K562 (cell line): ENCODE data around the gene PROP1. TPM values are rescaled to one million over a fixed set of nuclear protein-coding genes. Genes with fewer than 3 reads are reported as not detected.

ENCODE experiments used
- ATAC-seq: fragments of 200-7000 bp; cut with Tn5 transposase; 3 replicates; pipeline ENCODE4 v1.9.1; 2020; ENCODE audit warnings: moderate library complexity
- BruUV-seq: library from RNA; stranded (reverse); fragments of 400-500 nt; replicated peaks from 2 replicates; lab custom pipeline; 2021; lab: Mats Ljungman, UMichigan
- CTCF ChIA-PET: fragments of 300-600 bp; formaldehyde crosslinking; extraction: SDS; loops from one replicate; lab custom pipeline; 2021; ENCODE audit warnings: low intra/inter-chr PET ratio; lab: Yijun Ruan, JAX
- POLR2A ChIA-PET: fragments of 300-600, 350-650 bp; sonication (Branson Sonifier 250); formaldehyde crosslinking; extraction: SDS; loops from one replicate; lab custom pipeline; 2021; ENCODE audit warnings: antibody characterized with exemption, inconsistent platforms; lab: Yijun Ruan, JAX
- DNase-seq, 4 experiments: peaks; one replicate each; pipeline versions ENCODE4 v3.0.0 to v3.0.0-alpha.2; 2011 to 2018; ENCODE audit warnings: low spot score in 3 of 4, mixed read lengths in 3 of 4; ENCODE audit errors: extremely low read depth in 1 of 4
- FAIRE-seq: peaks from 2 replicates; lab custom pipeline; 2011; peaks lifted over from hg19 to GRCh38; lab: Jason Lieb, UNC
- H2AFZ ChIP-seq: 2 replicates; pipeline ENCODE4 v1.6.0; 2011; ENCODE audit warnings: low read depth, low read length, control low read depth, inconsistent platforms
- H3K27ac ChIP-seq: fragments of 200-600 bp; 3 replicates; pipeline ENCODE4 v1.8.0; 2011; ENCODE audit warnings: low read depth, mild to moderate bottlenecking, control low read depth, inconsistent platforms, low read length, moderate library complexity, mixed read lengths; ENCODE audit errors: extremely low read depth
- H3K27me3 ChIP-seq, 2 experiments: fragments of 300-600 bp in 1 of 2; 2 replicates in 1 of 2; 3 replicates in 1 of 2; pipeline versions ENCODE4 v1.6.0 to v1.8.0; 2011; ENCODE audit warnings: inconsistent platforms in 2 of 2, low read length in 2 of 2, mild to moderate bottlenecking in 1 of 2, mixed read lengths in 1 of 2, moderate library complexity in 1 of 2; ENCODE audit not compliant: control insufficient read depth in 2 of 2, insufficient read depth in 2 of 2
- H3K36me3 ChIP-seq: fragments of 300-600 bp; 3 replicates; pipeline ENCODE4 v1.8.0; 2011; ENCODE audit warnings: mild to moderate bottlenecking, low read length, inconsistent platforms; ENCODE audit not compliant: control insufficient read depth, insufficient read depth
- H3K4me1 ChIP-seq, 2 experiments: fragments of 200-600 bp in 1 of 2; replicated peaks in 1 of 2; 2 replicates in 1 of 2; 3 replicates in 1 of 2; pipeline versions ENCODE4 v1.5.1 to v1.8.0; 2011; ENCODE audit warnings: inconsistent platforms in 2 of 2, low read length in 2 of 2, mild to moderate bottlenecking in 1 of 2, mixed read lengths in 1 of 2, moderate library complexity in 1 of 2; ENCODE audit not compliant: control insufficient read depth in 2 of 2, insufficient read depth in 2 of 2
- H3K4me2 ChIP-seq: 2 replicates; pipeline ENCODE4 v1.6.1; 2011; ENCODE audit warnings: low read length, control low read depth, inconsistent platforms, mixed read lengths; ENCODE audit not compliant: insufficient read depth
- H3K4me3 ChIP-seq: fragments of 200-600 bp; sonication (generic), shearing (Covaris generic); 2 replicates; pipeline ENCODE4 v1.5.1; 2016; ENCODE audit warnings: control low read depth, inconsistent platforms
- H3K79me2 ChIP-seq: fragments of 200-600 bp; 3 replicates; pipeline ENCODE4 v1.8.0; 2011; ENCODE audit warnings: low read length, inconsistent platforms; ENCODE audit not compliant: control insufficient read depth, insufficient read depth
- H3K9ac ChIP-seq, 2 experiments: 2 replicates each; pipeline versions ENCODE4 v1.6.0 to v1.6.1; 2011; ENCODE audit warnings: low read depth in 2 of 2, low read length in 2 of 2, control low read depth in 1 of 2, inconsistent platforms in 1 of 2, mild to moderate bottlenecking in 1 of 2, mixed read lengths in 1 of 2; ENCODE audit not compliant: insufficient read depth in 1 of 2
- H3K9me1 ChIP-seq: one replicate; pipeline ENCODE4 v1.6.0; 2011; ENCODE audit warnings: inconsistent platforms, mild to moderate bottlenecking, low read length, moderate library complexity; ENCODE audit not compliant: control insufficient read depth, insufficient read depth
- H3K9me3 ChIP-seq: replicated peaks from 2 replicates; pipeline ENCODE4 v1.5.1; 2011; ENCODE audit warnings: low read depth, low read length, inconsistent platforms; ENCODE audit not compliant: control insufficient read depth, insufficient read depth
- H4K20me1 ChIP-seq: replicated peaks from 2 replicates; pipeline ENCODE4 v1.6.1; 2011; ENCODE audit warnings: low read length, inconsistent platforms, mixed read lengths; ENCODE audit not compliant: control insufficient read depth, insufficient read depth
- FOXM1 ChIP-seq, 2 experiments: fragments of 450-650 bp in 1 of 2; sonication (generic) in 1 of 2; formaldehyde crosslinking in 1 of 2; IDR thresholded peaks; 2 replicates each; pipeline versions ENCODE4 v1.6.1 to v1.9.0; 2017 to 2022; ENCODE audit warnings: low read depth in 2 of 2, mild to moderate bottlenecking in 2 of 2, missing genetic modification reagents in 1 of 2, moderate library complexity in 1 of 2
- KDM2B ChIP-seq: fragments of 250-450 bp; sonication (Bioruptor Pico); IDR thresholded peaks from 2 replicates; pipeline ENCODE4 v1.8.0; 2021; ENCODE audit warnings: mild to moderate bottlenecking, moderate library complexity
- KHSRP ChIP-seq: fragments of 450-650 bp; IDR thresholded peaks from 2 replicates; pipeline ENCODE4 v1.6.1; 2017
- NCOA6 ChIP-seq: fragments of 450-650 bp; IDR thresholded peaks from 2 replicates; pipeline ENCODE4 v1.6.1; 2017; ENCODE audit warnings: mild to moderate bottlenecking
- PCBP1 ChIP-seq: fragments of 200-400 bp; formaldehyde crosslinking; IDR thresholded peaks from 2 replicates; pipeline ENCODE4 v1.6.1; 2018; ENCODE audit warnings: mild to moderate bottlenecking, low read depth, low read length; ENCODE audit not compliant: poor library complexity, severe bottlenecking
- ZNF75A ChIP-seq: fragments of 450-650 bp; formaldehyde crosslinking; IDR thresholded peaks from 2 replicates; pipeline ENCODE4 v1.4.0; 2020; ENCODE audit warnings: mild to moderate bottlenecking
- WGBS: fragments of 100-300 bp; shearing (Covaris generic); methylation state at CpG from one replicate; pipeline ENCODE4 v1.1.6; 2016; ENCODE audit warnings: low coverage, mixed read lengths; ENCODE audit not compliant: insufficient coverage; ENCODE audit errors: missing lambda C conversion rate; 5-methylcytosine and 5-hydroxymethylcytosine counted together
- in situ Hi-C: fragments of 300-500 bp; cut with MboI; formaldehyde crosslinking; loops from 4 replicates; pipeline ENCODE4 v1.15.0; 2018; ENCODE audit warnings: inconsistent platforms, mixed read lengths
- intact Hi-C: fragments of 100-400 bp; cut with micrococcal nuclease; formaldehyde crosslinking; loops from 2 replicates; pipeline ENCODE4 v1.14.2; 2022
- polyA plus RNA-seq, 8 experiments: library from polyadenylated mRNA; depleted of rRNA in 4 of 8; stranded (reverse) in 5 of 8; unstranded in 3 of 8; fragments of >200 nt; fragmentation: Nextera tagmentation in 2 of 8; fragmentation: Illumina TruSeq in 1 of 8; extraction: Ambion mirVana in 2 of 8; extraction: Trizol in 1 of 8; gene quantifications; 2 replicates each; pipeline versions ENCODE4 v1.2.1 to v1.2.3, GENCODE V29; 2011 to 2014; ENCODE audit warnings: inconsistent platforms in 1 of 8, missing spikeins in 1 of 8
- total RNA-seq, 7 experiments: library from RNA; depleted of rRNA in 6 of 7; stranded (reverse); fragments of >200 nt in 6 of 7; fragmentation: Illumina TruSeq in 2 of 7; extraction: Trizol in 2 of 7; gene quantifications; 2 replicates each; pipeline versions ENCODE4 v1.2.1 to v1.2.3, GENCODE V29; 2011 to 2021; ENCODE audit warnings: low replicate concordance in 1 of 7
- TF ChIP-seq, protein P1 (sequence below): fragments of 450-650 bp; conservative IDR thresholded peaks from 2 replicates; pipeline ENCODE4 v1.6.1; 2016; ENCODE audit warnings: missing genetic modification characterization, low read depth, mild to moderate bottlenecking, control low read depth, missing compliant biosample characterization

PROP1 gene
- total and polyA plus RNA-seq, 9 of the 15 experiments (the other 6 are each of a cell fraction or from before 2014, with no cell fraction given): not detected

DNA sequence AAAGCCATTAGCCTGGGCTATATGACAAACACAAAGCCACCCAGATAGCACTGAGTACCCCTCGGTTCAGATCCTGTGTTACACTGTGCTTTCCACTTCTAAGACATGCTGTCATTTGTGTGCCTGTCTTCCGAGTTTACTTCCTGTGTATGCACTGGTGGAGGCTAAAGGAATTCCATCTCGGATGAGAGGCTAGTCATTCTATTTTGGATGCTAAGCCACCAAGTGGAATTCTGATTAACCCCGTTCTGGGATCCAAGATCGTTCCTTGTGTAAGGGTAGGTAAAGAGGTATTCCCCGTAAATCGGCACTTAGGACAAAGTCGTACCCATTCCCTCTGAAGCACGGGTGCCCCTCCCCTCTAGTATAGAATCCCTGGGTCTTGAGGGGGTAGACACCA is 8.7 kb downstream of the PROP1 start:
- ChIA-PET POLR2A (no interaction called here), CTCF (no interaction called here)
- Histone ChIP-seq H3K4me1 (peaks cover 0 to 8% of the 10 kb centered on the region in 2 experiments; a peak in 1 of 5 replicates), H3K27me3 (peaks cover 32 to 63% of the 10 kb centered on the region in 2 experiments), H3K9ac (no peak overlapping the region), H3K4me3 (no peak overlapping the region), H3K27ac (no peak overlapping the region), H3K9me1 (no peaks in the 10 kb centered on the region), H3K36me3 (no peaks in the 10 kb centered on the region), H2AFZ (no peak overlapping the region), H3K4me2 (no peak overlapping the region), H3K79me2 (no peaks in the 10 kb centered on the region), H3K9me3 (no peaks in the 10 kb centered on the region), H4K20me1 (no peaks in the 10 kb centered on the region)
- in situ Hi-C loops: loop anchor here (25.0 kb wide), 1 partner anchor 225 kb away; no protein-coding TSS in a partner anchor
- ATAC-seq (no peak), DNase-seq (no peak), FAIRE-seq (no peak)
- 7% methylated on average over 9 of the region's 9 CpGs for WGBS
- intact Hi-C loops: no loop called here
- TF ChIP-seq, protein P1, sequence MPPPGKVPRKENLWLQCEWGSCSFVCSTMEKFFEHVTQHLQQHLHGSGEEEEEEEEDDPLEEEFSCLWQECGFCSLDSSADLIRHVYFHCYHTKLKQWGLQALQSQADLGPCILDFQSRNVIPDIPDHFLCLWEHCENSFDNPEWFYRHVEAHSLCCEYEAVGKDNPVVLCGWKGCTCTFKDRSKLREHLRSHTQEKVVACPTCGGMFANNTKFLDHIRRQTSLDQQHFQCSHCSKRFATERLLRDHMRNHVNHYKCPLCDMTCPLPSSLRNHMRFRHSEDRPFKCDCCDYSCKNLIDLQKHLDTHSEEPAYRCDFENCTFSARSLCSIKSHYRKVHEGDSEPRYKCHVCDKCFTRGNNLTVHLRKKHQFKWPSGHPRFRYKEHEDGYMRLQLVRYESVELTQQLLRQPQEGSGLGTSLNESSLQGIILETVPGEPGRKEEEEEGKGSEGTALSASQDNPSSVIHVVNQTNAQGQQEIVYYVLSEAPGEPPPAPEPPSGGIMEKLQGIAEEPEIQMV (tag): no peak
- no peak for TF ChIP-seq KHSRP
- TF ChIP-seq NCOA6: no peak
- TF ChIP-seq PCBP1: no peak
- TF ChIP-seq KDM2B (CRISPR knock-in tag): no peak
- TF ChIP-seq FOXM1 (IDR thresholded peaks at IDR 0.05; ENCODE audit: low read depth): no peak
- TF ChIP-seq FOXM1 (CRISPR knock-in tag; IDR thresholded peaks at IDR 0.05; ENCODE audit: low read depth): no peak
- no peak for TF ChIP-seq ZNF75A (CRISPR knock-in tag)
- BruUV-seq: no TSS peak
